Umbilical cord (tissue), 2 donors: ENCODE results near the gene TTLL3. TPM values are rescaled to one million over a fixed set of nuclear protein-coding genes. Genes with fewer than 3 reads are reported as not detected.
A peak's percentile ranks its signal among the peaks of the same experiment; 100 is the strongest.
"Not testable (repeated sequence)": the region's sequence is repeated elsewhere in the genome, so short reads cannot be mapped to it uniquely, and the experiment has no call there.

Experiments
- DNase-seq: peaks from one replicate; pipeline ENCODE4 v3.0.0-alpha.2; 2015; ENCODE audit warnings: low spot score
- total RNA-seq: library from RNA; depleted of rRNA; stranded (reverse); fragments of >200 nt; gene quantifications from one replicate; pipeline ENCODE4 v1.2.3, GENCODE V29; 2014; ENCODE audit warnings: low replicate concordance; ENCODE audit not compliant: insufficient read depth

The TTLL3 gene
- total RNA-seq, 1 donor from 2014 or later: 10.4 TPM

- no peak for DNase-seq
Measured at GRCh38 chr3:9837701-9838582, 27.9 kb downstream of the TTLL3 start.

DNA sequence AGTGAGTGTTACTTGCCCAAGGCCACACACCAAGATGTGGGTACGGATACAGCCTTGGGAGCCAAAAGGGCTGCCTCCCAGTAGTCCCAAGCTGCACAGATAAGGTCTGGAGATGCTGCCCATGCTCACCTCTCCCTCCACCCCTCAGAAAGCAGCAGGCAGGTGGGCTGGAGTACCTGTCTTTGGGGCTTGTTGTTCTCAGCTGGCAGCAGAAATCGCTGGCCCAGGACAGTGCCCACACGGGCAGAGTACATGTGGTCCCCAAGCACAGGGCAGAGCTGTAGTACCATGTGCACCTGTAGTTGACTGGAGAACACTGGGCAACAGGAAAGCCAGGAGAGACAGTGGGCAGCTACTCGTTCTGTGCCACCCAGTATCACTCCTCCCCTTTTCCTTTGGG is 28.8 kb downstream of the TTLL3 start:
- DNase-seq: no peak

- DNase-seq: no peak
Measured at GRCh38 chr3:9841015-9841414, 31.0 kb downstream of the TTLL3 start.

DNA sequence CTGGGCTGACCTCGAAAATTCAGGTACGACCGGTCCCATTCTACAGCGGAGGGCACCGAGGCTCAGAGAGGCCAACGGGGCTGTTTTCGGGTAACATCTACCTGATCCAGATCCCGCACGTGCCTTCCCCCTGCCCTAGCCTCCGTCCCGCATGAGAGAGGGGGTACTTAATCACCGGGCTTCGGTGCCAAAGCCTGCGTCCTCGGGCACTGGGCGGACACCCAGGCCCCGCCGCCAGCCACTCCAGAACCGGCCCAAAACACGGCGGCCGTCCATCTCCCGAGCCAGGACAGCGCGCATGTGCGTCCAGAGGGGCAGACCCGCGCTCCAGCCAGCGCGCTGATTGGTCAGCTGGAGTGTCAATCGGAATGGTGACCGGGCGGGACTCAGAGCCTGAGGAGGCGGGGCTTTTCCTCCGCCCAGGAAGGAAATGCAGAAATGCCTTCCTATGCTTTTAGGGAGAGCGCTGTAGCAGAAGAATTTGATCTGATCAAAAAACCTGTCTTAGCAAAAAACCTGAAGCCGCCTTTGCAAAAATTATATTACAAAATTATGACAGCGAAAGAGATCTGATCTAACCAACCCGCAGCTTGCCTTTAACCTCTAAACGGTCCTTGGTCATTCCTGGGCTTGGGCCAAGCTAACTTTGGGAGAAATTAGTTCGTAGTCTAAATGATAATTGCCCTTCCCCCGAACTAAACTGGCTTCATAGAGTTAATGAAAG is 33.8 kb downstream of the TTLL3 start, which contains the start of gene RPUSD3:
RPUSD3 (minus strand) TSS at position 294 of the 724 bp plus-strand sequence; CDS start at position 276, 18 bp downstream.
- DNase-seq: peak; percentile 98

DNA sequence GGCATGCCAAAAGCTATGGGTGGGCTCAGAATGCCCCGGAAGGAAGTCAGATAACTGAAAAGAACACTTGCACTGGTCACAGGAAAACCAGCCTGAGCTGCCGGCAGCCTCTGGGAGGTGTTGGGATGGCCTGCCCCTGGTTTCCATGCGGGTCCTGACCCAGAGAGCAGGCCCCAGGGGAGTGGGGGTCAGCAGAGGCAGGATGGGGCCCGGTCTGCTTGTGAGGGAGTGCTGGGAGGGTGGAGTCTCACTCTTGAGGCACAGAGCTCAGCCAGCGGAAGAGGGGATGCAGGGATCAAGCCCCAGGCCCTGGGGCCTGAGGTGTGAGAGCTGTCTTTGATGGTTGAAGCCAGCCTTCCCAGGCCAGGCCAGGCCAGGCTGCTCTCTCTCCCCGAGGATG is 36.2 kb downstream of the TTLL3 start:
- no peak for DNase-seq

DNA sequence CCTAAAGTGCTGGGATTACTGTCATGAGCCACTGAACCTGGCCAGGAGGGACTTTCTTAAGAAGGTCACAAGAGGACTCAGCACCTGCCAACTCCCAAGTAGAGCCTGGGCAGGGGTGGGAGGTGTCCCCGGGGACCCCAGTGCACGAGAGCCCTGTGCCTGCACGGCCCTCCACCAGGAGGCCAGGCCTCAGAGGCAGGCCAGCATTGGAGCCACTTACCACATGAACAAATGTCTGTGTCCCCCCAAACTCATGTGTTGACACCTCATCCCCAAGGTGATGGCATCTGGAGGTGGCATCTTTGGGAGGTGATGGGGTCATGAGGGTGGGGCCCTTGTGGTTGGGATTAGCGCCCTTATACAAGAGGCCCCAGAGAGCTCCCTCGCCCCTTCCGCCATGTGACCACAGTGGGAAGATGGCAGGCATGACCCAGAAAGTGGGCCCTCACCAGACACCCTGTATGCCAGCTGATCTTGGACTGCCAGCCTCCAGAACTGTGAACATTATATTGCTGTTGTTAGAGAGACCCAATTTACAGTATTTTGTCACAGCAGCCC is 36.9 kb downstream of the TTLL3 start:
- no peak for DNase-seq

DNA sequence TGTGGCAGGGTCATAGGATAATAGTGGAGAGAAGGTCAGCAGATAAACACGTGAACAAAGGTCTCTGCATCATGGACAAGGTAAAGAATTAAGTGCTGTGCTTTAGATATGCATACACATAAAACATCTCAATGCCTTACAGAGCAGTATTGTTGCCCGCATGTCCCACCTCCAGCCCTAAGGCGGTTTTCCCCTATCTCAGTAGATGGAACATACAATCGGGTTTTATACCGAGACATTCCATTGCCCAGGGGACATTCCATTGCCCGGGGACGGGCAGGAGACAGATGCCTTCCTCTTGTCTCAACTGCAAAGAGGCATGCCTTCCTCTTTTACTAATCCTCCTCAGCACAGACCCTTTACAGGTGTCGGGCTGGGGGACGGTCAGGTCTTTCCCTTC is 37.8 kb downstream of the TTLL3 start:
- DNase-seq: not testable (repeated sequence)

DNA sequence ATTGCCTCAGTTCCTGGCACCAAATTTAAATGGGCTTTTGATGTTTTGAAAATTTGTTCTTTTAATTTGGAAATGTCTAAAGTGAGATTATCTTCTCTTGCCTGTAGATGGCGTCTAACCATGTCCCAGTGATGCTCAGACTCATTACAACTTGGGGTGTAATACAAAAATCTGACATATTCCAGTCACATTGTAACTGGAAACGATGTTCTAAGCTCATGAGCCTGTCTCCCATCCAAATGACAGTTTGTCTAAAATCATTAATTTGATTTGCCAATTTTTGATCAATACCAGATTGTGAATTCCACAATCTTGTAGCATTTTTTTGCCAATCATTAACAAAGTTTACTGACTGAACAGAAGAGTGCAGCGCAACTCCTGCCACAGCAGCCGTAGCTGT is 38.8 kb downstream of the TTLL3 start:
- not testable (repeated sequence) for DNase-seq

DNA sequence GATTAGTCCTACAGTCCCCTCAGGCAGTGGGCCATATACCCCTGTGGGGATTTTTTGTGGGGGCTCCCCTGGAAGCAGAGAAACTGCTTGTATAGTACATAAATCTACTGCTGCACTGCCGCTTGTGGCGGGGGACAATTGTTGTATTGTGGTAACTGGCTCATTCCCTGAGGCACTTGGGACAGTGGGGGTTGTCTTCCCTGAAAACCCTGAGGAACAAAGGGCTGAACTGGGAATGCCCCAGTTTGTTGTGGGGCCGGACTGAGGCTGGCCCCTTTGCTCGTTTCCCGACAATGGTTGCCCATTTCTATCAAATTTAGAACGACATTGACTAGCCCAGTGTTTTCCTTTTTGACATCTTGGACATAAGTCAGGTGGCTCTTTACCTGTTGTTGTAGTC is 41.3 kb downstream of the TTLL3 start:
- not testable (repeated sequence) for DNase-seq

- peak; percentile 48 for DNase-seq
Measured at GRCh38 chr3:9851926-9852325, 41.9 kb downstream of the TTLL3 start.

DNA sequence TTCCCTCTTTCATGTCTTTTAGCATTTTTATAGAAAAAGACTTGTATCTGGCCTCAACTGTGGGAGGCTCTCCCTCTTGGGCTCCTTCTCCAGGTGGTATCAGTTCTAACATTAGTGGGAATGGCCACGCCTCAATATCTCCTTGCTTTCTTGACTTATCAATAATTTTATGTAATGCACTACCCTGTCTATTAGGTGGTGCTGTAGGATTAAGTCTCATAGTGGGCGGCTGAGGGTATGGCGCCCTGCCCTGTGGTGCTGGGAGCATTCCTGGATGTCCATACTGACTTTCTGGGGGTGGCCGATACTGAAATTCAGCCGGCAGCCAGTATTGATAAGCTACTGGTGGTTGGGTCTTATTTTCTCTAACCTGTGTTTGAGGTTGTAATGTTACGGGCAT is 42.5 kb downstream of the TTLL3 start:
- DNase-seq: no peak

GRCh38 chr3:9854291-9854940 is 44.4 kb downstream of the TTLL3 start:
- DNase-seq: not testable (repeated sequence)

DNA sequence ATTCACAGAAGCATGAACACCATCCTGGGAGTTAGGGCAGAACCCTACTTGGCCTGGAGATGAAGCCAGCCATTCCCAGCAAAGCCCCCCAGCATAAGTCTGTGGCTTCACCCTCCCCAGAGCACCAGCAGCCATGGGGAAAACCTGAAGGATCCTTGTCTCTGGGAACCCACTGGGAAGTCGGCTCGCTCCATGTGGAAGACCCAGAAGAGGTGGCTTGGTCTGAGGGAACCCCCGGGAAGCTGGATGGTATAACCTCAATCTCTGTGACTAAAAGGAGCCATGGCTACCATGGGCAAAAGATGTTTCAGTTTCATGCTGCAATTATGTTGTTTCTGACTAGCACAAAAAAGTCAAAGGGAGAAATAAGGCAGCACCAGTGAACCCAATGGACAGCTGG is 45.5 kb downstream of the TTLL3 start:
- no peak for DNase-seq

- no peak for DNase-seq
Measured at GRCh38 chr3:9859530-9860025, 49.5 kb downstream of the TTLL3 start.

GRCh38 chr3:9861201-9861600 is 51.1 kb downstream of the TTLL3 start:
- no peak for DNase-seq

DNA sequence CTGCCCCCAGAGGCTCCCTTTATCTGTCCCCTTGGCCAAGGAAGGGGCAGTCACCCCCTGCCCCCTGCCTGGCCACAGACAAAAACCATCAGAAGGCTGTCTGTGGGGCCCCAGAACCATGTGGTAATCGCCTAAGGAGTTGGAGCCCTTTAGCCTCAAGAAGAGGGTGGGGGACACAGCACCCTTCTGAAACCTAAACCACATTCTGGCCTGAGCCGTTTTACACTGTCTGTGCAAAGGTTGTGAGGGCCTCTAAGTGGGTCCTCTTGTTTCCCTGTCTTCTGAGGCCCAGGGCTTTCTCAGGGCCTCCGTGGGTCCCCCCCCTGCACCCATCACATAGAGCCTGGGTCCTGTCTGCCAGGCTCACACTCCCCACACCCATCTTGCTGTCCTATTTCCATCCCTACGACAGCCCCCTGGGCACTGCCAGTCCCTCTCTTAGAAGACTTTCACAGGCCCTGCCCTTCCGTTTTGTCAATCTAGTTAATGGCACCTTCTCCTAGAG is 51.6 kb downstream of the TTLL3 start:
- no peak for DNase-seq

- peak; percentile 63 for DNase-seq
Measured at GRCh38 chr3:9862391-9863057, 52.5 kb downstream of the TTLL3 start.

- DNase-seq: no peak
Measured at GRCh38 chr3:9863058-9863772, 53.2 kb downstream of the TTLL3 start.

GRCh38 chr3:9864200-9864927 is 54.3 kb downstream of the TTLL3 start:
- DNase-seq: peak; percentile 88
